ES-I3 (cell line): ENCODE measurements around the gene ZNF296.

Experiments
- H3K36me3 ChIP-seq: 2 replicates; pipeline ENCODE4 v1.6.1; 2013; ENCODE audit warnings: mild to moderate bottlenecking, low read length, control low read depth, moderate library complexity; ENCODE audit not compliant: insufficient read depth
- H3K4me1 ChIP-seq: 2 replicates; pipeline ENCODE4 v1.6.1; 2013; ENCODE audit warnings: mild to moderate bottlenecking, control low read depth, low read length; ENCODE audit not compliant: insufficient read depth
- H3K9ac ChIP-seq: 2 replicates; pipeline ENCODE4 v1.6.1; 2013; ENCODE audit warnings: low read depth, mild to moderate bottlenecking, low read length, moderate library complexity
- H3K9me3 ChIP-seq: 2 replicates; pipeline ENCODE4 v1.6.1; 2013; ENCODE audit warnings: mild to moderate bottlenecking, low read length, moderate library complexity; ENCODE audit not compliant: control insufficient read depth, insufficient read depth

ZNF296 gene

DNA sequence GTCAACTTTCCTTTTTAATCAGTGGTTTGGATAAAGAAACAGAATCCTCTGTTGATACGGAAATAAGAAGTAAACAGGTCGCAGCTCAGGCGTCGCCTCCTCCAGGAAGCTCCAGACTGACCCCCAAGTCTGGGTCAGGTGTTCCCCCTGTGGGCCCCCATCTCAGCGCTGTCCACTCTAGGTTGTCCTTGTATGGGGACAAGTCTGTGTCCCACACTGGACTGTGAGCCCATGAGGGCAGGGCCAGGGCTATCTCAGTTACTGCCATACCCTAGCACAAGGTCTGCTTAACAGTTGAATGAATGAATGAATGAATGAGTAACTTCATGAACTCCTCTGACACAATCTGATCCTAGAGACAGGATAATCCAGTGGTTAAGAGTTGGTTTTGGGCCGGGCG lies 29.9 kb downstream of the ZNF296 start:
- Histone ChIP-seq H3K4me1 (0 out of 2 replicates have a peak, but pooled peaks cover 5% of the 10 kb centered on the region), H3K9me3 (no peaks in the 10 kb centered on the region), H3K36me3 (peaks cover 9% of the 10 kb centered on the region), H3K9ac (no peak overlapping the region)

DNA sequence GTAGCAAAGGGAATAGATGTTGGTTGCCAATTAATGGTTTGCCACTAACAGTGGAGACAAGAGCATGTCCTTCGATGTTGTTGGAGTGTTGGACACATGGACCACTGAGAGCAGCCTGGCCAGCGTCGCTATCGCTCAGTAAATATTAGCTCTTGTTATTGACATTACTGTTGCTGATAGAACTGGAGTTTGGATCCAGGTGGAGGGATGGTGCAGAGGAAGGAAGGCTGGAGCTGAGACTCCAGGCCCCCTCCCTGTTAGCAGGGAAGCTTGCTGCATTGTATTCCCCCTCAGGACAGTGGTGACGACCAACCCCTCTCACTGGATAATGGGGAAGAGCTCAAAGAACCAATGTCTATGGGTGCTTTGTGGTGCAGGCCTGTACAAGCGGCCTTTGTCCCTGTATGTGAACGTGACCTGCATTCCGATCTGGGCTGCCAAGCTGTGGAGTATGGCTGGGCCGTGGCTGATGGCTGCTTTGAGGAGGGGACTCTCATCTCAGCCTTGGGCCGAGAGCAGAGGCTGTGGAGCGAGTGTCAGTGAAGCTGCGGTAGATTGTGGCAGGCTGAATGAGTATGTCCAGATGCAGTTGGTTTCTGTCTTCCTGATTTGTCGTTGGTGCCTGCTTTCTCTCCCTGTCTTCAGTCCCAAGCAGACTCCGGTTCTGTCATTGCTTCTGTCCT lies 30.5 kb downstream of the ZNF296 start:
- Histone ChIP-seq H3K4me1 (0 out of 2 replicates have a peak, but pooled peaks cover 5% of the 10 kb centered on the region), H3K9ac (no peak overlapping the region), H3K36me3 (peaks cover 9% of the 10 kb centered on the region)

DNA sequence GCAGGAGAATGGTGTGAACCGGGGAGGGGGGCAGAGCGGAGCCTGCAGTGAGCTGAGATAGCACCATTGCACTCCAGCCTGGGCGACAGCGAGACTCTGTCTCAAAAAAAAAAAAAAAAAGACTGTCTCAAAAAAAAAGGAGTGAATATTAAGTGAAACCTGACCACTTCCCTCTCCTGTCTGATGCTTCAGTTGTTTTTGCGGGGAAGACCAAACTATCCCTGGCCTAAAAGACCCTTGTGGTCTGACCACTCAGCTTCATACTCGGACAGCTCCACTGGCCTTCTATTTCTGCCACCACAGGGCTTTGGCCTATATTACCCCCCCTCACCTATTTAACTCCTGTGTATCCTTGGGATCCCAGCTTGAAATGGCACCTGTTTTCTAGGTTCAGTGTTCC lies 35.2 kb downstream of the ZNF296 start:
- H3K9ac ChIP-seq, result no peak overlapping the region

More for the DNA sequence above, 30.5 kb downstream of the ZNF296 start:
- H3K9me3 ChIP-seq, result no peaks in the 10 kb centered on the region

DNA sequence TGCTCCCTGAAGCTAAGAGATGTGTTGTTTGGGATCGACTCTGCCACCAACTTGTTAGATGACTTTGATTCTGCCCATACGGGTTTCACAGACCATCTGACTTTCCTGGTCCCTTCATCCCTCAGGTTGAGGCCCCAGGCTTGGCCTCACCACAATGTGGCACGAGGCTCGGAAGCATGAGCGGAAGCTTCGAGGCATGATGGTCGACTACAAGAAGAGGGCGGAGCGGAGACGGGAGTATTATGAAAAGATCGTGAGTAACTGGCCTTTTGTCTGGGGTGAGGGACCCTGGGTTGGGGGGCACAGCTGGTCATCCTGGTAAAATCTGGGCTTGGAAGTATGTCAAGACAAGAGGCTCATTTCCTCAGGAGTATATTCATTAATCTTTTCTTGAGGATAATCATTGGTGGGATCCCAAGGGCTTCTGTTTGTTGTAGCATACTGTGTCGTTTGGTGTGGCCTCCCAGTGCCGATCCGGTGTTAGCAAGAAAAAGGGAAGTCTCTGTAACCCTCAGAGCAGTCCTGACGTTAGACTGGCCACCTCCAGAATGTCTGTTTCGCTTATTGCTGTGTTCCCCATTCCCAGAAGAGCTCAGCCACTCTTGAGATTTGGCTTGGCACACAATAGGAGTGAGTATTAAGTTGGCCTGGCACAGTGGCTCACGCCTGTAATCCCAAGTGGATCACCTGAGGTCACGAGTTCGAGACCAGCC lies 36.1 kb downstream of the ZNF296 start:
- Histone ChIP-seq H3K36me3 (peaks cover 6% of the 10 kb centered on the region), H3K9me3 (no peaks in the 10 kb centered on the region), H3K4me1 (peaks cover 5% of the 10 kb centered on the region; the same call in 1 of the 2 replicates), H3K9ac (peak overlapping the region; percentile 95; the same call in 1 of the 2 replicates)

More for the DNA sequence above, 35.2 kb downstream of the ZNF296 start:
- Histone ChIP-seq H3K36me3 (peaks cover 6% of the 10 kb centered on the region), H3K9me3 (no peaks in the 10 kb centered on the region), H3K4me1 (peaks cover 5% of the 10 kb centered on the region; the same call in 1 of the 2 replicates)

DNA sequence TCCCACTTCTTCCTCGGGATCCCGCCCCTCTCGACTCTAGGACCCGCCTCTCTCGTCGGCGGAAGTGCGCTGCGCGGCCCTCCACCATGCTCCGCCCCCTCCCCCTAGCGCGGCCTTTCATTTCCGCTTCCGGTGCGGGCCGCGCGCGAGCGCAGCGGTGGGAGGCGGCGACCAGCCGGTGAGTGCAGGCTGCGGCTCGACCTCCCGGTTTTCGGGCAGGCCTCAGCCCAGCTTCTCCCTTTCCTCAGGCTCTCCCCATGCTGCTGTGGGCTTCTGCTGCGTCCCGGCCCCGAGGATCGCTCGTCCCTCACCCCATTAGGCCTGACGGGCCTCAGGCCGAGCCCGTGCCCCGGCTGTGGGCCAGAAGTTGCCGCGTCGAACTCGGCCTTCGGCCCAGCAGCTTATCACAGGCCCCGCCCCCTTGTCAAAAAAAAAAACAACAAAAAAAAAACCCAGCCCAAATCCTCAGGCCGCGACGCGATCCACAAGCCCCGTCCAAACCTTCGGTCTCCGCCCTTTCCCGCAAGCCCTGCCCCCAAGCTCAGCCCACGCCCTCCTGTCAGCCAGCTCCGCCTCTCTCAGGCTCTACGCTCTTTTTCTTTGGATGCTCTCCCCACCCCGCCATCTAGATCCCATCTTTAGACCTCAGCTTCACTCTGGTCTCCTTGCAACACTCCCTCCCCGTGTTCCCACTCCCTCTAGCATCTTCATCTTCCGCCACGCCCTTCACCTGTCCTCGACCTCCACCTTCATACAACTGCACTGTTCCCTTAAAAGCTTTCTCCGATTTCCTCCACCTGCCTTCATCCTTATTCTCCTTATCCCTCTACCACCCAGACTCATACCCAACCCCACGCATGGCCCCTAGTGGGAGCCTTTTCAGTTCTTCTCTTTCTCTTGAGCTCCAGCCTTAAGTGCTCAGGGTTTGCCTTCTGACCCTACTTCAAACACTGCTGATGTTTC lies 37.1 kb downstream of the ZNF296 start, which contains the start of gene CLASRP:
CLASRP (plus strand) TSS at position 115 of the 963 bp plus-strand sequence. CDS start 1,168 bp downstream, outside the sequence.
- H3K4me1 ChIP-seq, result peaks cover 5% of the 10 kb centered on the region; the same call in 1 of the 2 replicates
- H3K36me3 ChIP-seq, result no peaks in the 10 kb centered on the region; the same call in 1 of the 2 replicates
- H3K9ac ChIP-seq, result peak within 1 kb of the TSS; percentile 95
- no peaks in the 10 kb centered on the region for H3K9me3 ChIP-seq

DNA sequence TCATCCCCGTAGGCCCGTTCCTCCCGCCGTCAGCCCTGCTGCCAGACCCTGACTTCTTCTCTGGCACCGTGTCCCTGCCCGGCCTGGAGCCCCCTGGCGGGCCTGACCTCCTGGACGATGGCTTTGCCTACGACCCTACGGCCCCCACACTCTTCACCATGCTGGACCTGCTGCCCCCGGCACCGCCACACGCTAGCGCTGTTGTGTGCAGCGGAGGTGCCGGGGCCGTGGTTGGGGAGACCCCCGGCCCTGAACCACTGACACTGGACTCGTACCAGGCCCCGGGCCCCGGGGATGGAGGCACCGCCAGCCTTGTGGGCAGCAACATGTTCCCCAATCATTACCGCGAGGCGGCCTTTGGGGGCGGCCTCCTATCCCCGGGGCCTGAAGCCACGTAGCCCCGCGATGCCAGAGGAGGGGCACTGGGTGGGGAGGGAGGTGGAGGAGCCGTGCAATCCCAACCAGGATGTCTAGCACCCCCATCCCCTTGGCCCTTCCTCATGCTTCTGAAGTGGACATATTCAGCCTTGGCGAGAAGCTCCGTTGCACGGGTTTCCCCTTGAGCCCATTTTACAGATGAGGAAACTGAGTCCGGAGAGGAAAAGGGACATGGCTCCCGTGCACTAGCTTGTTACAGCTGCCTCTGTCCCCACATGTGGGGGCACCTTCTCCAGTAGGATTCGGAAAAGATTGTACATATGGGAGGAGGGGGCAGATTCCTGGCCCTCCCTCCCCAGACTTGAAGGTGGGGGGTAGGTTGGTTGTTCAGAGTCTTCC lies 38.7 kb downstream of the ZNF296 start:
- peaks cover 5% of the 10 kb centered on the region; the same call in 1 of the 2 replicates for H3K4me1 ChIP-seq
- H3K9ac ChIP-seq, result no peak overlapping the region
- no peaks in the 10 kb centered on the region; the same call in 1 of the 2 replicates for H3K36me3 ChIP-seq

DNA sequence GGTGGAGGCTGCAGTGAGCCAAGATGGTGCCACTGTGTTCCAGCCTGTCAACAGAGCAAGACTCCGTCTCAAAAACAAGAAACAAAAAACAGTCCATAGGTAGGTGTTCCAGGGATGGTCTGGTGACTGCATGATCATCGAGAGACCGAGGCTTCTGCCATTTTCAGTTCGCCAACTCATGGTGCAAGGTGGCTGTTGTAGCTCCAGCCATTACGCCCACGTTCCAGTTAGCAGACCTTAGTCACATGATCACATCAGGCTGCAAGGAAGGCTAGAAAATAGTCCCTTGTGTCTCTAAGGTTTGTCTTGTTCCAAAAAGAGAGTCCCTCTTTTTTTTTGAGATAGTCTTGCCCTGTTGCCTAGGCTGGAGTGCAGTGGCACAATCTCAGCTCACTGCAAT lies 40.5 kb downstream of the ZNF296 start:
- Histone ChIP-seq H3K36me3 (no peaks in the 10 kb centered on the region; the same call in 1 of the 2 replicates), H3K9me3 (no peaks in the 10 kb centered on the region), H3K9ac (no peak overlapping the region), H3K4me1 (peaks cover 5% of the 10 kb centered on the region; the same call in 1 of the 2 replicates)

More for the DNA sequence above, 38.7 kb downstream of the ZNF296 start:
- H3K9me3 ChIP-seq, result no peaks in the 10 kb centered on the region

DNA sequence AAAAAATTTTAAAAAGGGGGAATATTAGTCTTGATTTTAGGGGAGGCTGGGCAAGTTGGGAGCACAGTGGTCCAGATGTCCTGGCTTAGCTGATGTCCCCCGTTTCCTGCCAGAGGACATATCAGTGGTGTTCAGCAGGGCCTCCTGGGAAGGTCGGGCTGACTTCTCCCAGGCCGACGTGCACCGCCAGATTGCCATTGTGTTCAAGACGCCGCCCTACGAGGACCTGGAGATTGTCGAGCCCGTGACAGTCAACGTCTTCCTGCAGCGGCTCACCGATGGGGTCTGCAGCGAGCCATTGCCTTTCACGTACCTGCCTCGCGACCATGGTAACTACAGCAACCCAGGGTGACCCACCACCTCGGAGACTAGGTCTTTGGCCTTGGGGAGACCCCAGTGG lies 43.9 kb downstream of the ZNF296 start:
- H3K36me3 ChIP-seq, result no peaks in the 10 kb centered on the region
- no peak overlapping the region for H3K9ac ChIP-seq
- no peaks in the 10 kb centered on the region for H3K4me1 ChIP-seq
- H3K9me3 ChIP-seq, result no peaks in the 10 kb centered on the region

DNA sequence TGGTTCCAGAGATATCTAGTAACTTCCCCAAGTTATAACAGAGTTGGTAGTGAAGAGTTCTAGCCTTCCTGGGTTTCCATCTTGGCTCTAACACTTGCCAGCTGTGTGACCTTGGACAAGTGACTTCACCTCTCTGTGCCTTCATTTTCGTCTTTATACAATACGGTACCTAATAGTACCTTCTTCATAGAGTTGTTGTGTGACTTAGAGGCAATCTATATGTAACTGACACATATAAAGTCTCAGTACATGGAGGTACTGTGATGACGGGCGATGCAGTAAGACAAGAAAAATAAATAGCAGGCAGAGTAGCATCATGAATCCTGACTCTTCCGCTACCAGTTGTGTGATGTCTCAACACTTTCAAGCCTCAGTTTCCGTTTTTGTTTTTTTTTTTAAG lies 45.5 kb downstream of the ZNF296 start:
- no peak overlapping the region for H3K9ac ChIP-seq
- H3K9me3 ChIP-seq, result no peaks in the 10 kb centered on the region
- H3K36me3 ChIP-seq, result no peaks in the 10 kb centered on the region
- no peaks in the 10 kb centered on the region for H3K4me1 ChIP-seq

DNA sequence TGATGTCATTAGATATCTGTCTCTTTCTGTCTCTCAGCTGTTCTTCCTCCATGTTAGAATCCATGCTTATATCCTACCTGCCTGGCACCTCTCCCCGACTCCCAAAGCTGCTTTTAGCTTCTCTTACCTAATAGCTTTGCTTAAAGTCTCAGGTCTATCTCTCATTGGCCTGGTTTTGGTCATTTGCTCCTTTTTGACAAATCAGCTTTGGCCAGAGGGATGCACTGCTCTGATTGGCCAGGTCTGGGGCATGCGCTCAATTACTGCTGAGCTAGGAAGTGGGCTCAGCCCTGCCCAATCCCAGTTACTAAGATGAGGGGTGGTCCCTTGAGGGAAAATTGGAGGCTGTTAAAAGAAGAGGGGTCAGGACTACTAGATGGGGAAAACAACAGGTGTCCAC lies 48.9 kb downstream of the ZNF296 start:
- Histone ChIP-seq H3K36me3 (no peaks in the 10 kb centered on the region), H3K9ac (no peak overlapping the region), H3K4me1 (no peaks in the 10 kb centered on the region), H3K9me3 (no peaks in the 10 kb centered on the region)

DNA sequence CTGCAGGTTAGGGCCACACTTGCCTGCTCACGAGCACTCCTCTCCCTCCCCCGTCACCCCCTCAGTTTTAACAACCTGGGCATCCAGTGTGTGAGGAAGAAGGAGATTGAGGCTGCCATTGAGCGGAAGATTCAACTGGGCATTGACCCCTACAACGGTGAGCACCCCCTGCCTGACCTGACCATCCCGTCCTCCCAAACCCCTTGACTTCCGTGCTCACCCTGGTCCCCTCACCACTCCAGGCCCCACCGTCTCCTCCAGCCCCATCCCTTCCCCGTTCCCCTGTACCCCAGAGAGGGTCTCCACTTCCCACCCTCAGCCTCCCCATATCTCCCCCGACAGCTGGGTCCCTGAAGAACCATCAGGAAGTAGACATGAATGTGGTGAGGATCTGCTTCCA lies 51.0 kb downstream of the ZNF296 start:
- H3K9me3 ChIP-seq, result no peaks in the 10 kb centered on the region
- no peaks in the 10 kb centered on the region for H3K36me3 ChIP-seq
- no peaks in the 10 kb centered on the region for H3K4me1 ChIP-seq
- no peak overlapping the region for H3K9ac ChIP-seq

DNA sequence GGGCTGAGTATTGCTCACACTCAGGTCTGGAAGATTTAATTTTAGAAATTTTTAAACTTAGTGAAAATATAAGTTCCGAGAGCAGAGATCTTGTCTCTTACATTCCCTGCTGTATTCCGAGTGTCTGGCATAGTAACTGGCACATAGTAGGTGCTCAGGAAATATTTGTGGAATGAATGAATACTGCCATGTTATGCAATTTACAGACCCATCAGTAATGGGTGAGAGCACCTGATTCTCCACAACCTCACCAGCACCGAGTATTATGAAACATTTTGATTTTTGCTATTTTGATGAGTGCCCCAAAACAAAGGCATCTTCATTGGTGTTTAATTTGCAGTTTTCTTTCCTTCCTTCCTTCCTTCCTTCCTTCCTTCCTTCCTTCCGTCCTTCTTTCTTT lies 53.2 kb downstream of the ZNF296 start:
- Histone ChIP-seq H3K4me1 (no peaks in the 10 kb centered on the region; the same call in 1 of the 2 replicates), H3K36me3 (no peaks in the 10 kb centered on the region), H3K9ac (no peak overlapping the region), H3K9me3 (no peaks in the 10 kb centered on the region)

DNA sequence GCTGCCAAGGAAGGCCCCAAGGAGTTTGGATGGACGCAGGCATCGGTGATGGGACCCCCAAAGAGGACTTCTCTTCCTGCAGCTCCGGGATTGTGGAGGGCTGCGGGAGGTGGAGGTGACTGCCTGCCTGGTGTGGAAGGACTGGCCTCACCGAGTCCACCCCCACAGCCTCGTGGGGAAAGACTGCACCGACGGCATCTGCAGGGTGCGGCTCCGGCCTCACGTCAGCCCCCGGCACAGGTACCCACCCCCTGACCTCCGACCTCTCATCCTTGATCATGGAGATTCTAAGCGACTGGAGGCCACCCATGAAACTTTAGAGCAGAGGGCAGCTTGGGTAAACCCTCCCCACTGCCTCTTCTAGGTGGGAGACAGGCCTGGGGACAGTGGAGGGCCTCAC lies 54.3 kb downstream of the ZNF296 start:
- Histone ChIP-seq H3K36me3 (no peaks in the 10 kb centered on the region), H3K9me3 (no peaks in the 10 kb centered on the region), H3K4me1 (no peaks in the 10 kb centered on the region; the same call in 1 of the 2 replicates), H3K9ac (no peak overlapping the region)
